CD4-positive, alpha-beta T cell treated with Interleukin-6 at 100 ng/mL for 8 hours (primary cell): Measurements from ENCODE around the gene SREBF2.

Source experiments
- DNase-seq: peaks from one replicate; pipeline ENCODE4 v3.0.0-alpha.2; 2020; ENCODE audit warnings: mixed read lengths, low spot score

The SREBF2 gene

GRCh38 chr22:41876675-41877074, 43.8 kb downstream of the SREBF2 start:
- no peak for DNase-seq

- DNase-seq, result no peak
Observed at GRCh38 chr22:41880653-41881052, 47.7 kb downstream of the SREBF2 start.

GRCh38 chr22:41883400-41883799, 50.5 kb downstream of the SREBF2 start:
- DNase-seq, result no peak

- no peak for DNase-seq
Observed at GRCh38 chr22:41885116-41885515, 52.2 kb downstream of the SREBF2 start.

- no peak for DNase-seq
Observed at GRCh38 chr22:41885516-41885915, 52.6 kb downstream of the SREBF2 start.

GRCh38 chr22:41888627-41889200, 55.8 kb downstream of the SREBF2 start:
- no peak for DNase-seq

- no peak for DNase-seq
Observed at GRCh38 chr22:41891407-41891806, 58.5 kb downstream of the SREBF2 start.

GRCh38 chr22:41892721-41893120, 59.8 kb downstream of the SREBF2 start:
- DNase-seq, result no peak

- no peak for DNase-seq
Observed at GRCh38 chr22:41893591-41894375, 60.9 kb downstream of the SREBF2 start.

GRCh38 chr22:41898645-41899044, 65.7 kb downstream of the SREBF2 start:
- DNase-seq, result no peak

GRCh38 chr22:41899110-41899509, 66.2 kb downstream of the SREBF2 start:
- DNase-seq, result no peak

GRCh38 chr22:41899992-41900651, 67.2 kb downstream of the SREBF2 start:
- DNase-seq, result no peak

GRCh38 chr22:41900652-41901312, 67.9 kb downstream of the SREBF2 start:
- DNase-seq, result no peak

GRCh38 chr22:41902016-41902415, 69.1 kb downstream of the SREBF2 start:
- no peak for DNase-seq

GRCh38 chr22:41902932-41903421, 70.1 kb downstream of the SREBF2 start:
- no peak for DNase-seq

- no peak for DNase-seq
Observed at GRCh38 chr22:41904450-41905410, 71.8 kb downstream of the SREBF2 start.

GRCh38 chr22:41905411-41906202, 72.7 kb downstream of the SREBF2 start:
- no peak for DNase-seq

- no peak for DNase-seq
Observed at GRCh38 chr22:41906822-41907221, 73.9 kb downstream of the SREBF2 start.

GRCh38 chr22:41907436-41908401, 74.8 kb downstream of the SREBF2 start:
- DNase-seq, result no peak
